Glomerular endothelial cell (primary cell): ENCODE data around the gene SPDYE11. TPM values are rescaled to one million over a fixed set of nuclear protein-coding genes. Genes with fewer than 3 reads are reported as not detected.
A peak's percentile ranks its signal among the peaks of the same experiment; 100 is the strongest.
"Not testable (repeated sequence)": the region's sequence is repeated elsewhere in the genome, so short reads cannot be mapped to it uniquely, and the experiment has no call there.

Source experiments
- DNase-seq: peaks from one replicate; pipeline ENCODE4 v3.0.0-alpha.2; 2011; ENCODE audit warnings: low read depth, low spot score; ENCODE audit errors: extremely low read depth
- total RNA-seq: library from RNA; depleted of rRNA; stranded (reverse); fragments of >200 nt; gene quantifications from 2 replicates; pipeline ENCODE4 v1.2.3, GENCODE V29; 2015

SPDYE11 gene, protein sequence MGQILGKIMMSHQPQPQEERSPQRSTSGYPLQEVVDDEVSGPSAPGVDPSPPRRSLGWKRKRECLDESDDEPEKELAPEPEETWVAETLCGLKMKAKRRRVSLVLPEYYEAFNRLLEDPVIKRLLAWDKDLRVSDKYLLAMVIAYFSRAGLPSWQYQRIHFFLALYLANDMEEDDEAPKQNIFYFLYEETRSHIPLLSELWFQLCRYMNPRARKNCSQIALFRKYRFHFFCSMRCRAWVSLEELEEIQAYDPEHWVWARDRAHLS
- total RNA-seq = not detected in 2 replicates

DNA sequence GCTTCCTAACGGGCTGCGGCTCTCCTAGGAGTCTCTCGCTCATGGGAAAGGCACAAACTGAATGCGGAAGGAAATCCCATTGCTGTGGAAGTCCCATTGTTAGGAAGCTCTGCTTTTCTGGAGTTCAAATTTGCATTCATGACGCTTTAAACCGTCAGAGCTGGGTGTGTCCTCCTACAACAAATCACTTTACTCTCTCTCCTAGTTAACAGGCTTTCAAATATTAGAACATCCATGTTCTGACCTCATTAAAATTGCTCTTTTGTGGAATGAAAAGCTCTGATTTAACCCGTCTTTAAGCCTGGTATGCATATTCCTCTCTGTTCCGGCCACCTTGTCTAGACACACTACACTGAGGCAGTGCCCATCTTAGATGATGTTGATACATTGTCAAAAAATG is at the start of gene SPDYE11:
Gene SPDYE11, minus strand, starts transcription at position 101 of the 400 bp plus-strand sequence. CDS start 1,800 bp downstream, outside the sequence.
- not testable (repeated sequence) for DNase-seq

GRCh38 chr7:73085938-73086337 is 28.2 kb upstream of the SPDYE11 start, which contains the start of gene SPDYE9:
SPDYE9 (minus strand) TSS chr7:73086038; CDS start chr7:73084238, 1,800 bp downstream.
- not testable (repeated sequence) for DNase-seq

DNA sequence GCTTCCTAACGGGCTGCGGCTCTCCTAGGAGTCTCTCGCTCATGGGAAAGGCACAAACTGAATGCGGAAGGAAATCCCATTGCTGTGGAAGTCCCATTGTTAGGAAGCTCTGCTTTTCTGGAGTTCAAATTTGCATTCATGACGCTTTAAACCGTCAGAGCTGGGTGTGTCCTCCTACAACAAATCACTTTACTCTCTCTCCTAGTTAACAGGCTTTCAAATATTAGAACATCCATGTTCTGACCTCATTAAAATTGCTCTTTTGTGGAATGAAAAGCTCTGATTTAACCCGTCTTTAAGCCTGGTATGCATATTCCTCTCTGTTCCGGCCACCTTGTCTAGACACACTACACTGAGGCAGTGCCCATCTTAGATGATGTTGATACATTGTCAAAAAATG is 28.0 kb downstream of the SPDYE11 start, which contains the start of gene SPDYE8:
Gene SPDYE8, minus strand, starts transcription at position 101 of the 400 bp plus-strand sequence. CDS start 1,800 bp downstream, outside the sequence.
- not testable (repeated sequence) for DNase-seq

DNA sequence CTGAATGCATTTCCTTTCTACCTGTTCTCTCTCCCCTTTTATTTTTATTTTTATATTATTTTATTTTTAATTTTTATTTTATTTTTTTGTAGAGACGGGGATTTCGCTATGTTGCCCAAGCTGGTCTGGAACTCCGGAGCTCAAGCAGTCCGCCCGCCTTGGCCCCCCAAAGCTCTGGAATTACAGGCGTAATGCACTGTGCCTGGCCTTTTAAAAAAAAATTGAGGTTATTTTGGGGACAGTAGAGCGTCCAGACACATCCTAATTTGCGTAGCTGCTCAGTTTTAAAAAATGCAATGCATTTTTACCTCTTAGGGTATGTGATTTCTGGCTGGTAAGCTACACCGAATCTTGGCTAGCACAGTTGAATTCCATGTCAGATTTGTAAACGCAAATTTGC is 51.2 kb downstream of the SPDYE11 start:
- not testable (repeated sequence) for DNase-seq

DNA sequence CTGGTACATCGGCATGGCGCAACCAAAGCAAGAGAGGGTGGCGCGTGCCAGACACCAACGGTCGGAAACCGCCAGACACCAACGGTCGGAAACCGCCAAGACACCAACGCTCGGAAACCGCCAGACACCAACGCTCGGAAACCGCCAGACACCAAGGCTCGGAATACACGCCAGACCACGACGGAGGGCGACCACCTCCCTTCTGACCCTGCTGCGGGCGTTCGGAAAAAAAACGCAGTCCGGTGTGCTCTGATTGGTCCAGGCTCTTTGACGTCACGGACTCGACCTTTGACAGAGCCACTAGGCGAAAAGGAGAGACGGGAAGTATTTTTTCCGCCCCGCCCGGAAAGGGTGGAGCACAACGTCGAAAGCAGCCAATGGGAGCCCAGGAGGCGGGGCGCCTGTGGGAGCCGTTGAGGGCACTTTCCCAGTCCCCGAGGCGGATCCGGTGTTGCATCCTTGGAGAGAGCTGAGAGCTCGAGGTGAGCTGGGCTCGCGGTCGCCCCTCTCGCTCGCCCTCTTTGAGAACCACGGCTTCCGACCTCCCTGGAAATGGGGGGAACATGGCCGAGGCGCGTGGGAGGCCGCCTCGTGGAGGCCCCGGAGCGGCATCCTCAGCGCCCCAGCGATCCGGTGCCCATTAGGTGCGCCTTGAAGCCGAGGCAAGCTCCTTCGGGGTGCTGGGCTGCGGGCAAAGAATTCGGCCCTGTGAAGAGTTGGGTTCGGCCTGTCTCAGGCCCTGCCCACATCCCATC is 51.8 kb downstream of the SPDYE11 start:
- peak; percentile 27 for DNase-seq

- DNase-seq = not testable (repeated sequence)
Observed at GRCh38 chr7:73005356-73005692, 52.4 kb downstream of the SPDYE11 start.

DNA sequence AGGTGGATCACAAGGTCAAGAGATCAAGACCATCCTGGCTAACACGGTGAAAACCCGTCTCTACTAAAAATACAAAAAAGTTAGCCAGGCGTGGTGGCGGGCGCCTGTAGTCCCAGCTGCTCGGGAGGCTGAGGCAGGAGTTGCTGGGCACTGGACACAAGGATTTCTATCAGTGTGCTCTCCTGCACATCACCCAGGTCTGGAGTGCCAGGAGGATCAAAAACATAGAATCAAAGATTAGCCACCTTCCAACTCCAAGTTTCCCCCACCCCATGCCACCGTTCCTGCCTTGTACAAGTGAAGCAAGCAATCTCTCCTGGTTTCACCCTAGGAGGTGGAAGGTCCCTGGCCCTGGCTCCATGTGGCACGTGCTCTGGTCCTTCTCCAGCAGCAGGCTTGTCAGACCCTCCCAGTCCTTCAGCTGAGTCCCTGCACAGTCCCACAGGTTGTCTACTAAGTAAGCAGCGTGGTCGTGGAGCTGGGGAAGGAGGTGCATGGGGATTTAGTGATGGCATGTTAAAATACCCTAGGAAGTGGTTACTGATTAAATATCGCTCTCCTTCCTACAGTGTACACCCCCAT is 59.7 kb downstream of the SPDYE11 start:
- not testable (repeated sequence) for DNase-seq

Other genes with a start within 250 kb of the SPDYE11 start
- 0.19 and 1.3 TPM in 2 replicates for gene TYW1B, start 229.7 kb downstream of the SPDYE11 start, total RNA-seq
- gene POM121, start 132.8 kb downstream of the SPDYE11 start, total RNA-seq = 15.7 and 28.2 TPM in 2 replicates
- gene TRIM74, start 88.4 kb downstream of the SPDYE11 start, total RNA-seq = 0.76 TPM in 1 of 2 replicates, not detected in the other
- not detected in 2 replicates for gene SPDYE8, start 28.1 kb downstream of the SPDYE11 start, total RNA-seq
- not detected in 2 replicates for gene SPDYE9, start 28.1 kb upstream of the SPDYE11 start, total RNA-seq